GM18861 (cell line): ENCODE data around the gene AP2A2.

Experiments
- ATAC-seq: cut with Tn5 transposase; IDR thresholded peaks from one replicate; pipeline ENCODE4 v1.9.1; 2021; ENCODE audit not compliant: unreplicated experiment

The AP2A2 gene

DNA sequence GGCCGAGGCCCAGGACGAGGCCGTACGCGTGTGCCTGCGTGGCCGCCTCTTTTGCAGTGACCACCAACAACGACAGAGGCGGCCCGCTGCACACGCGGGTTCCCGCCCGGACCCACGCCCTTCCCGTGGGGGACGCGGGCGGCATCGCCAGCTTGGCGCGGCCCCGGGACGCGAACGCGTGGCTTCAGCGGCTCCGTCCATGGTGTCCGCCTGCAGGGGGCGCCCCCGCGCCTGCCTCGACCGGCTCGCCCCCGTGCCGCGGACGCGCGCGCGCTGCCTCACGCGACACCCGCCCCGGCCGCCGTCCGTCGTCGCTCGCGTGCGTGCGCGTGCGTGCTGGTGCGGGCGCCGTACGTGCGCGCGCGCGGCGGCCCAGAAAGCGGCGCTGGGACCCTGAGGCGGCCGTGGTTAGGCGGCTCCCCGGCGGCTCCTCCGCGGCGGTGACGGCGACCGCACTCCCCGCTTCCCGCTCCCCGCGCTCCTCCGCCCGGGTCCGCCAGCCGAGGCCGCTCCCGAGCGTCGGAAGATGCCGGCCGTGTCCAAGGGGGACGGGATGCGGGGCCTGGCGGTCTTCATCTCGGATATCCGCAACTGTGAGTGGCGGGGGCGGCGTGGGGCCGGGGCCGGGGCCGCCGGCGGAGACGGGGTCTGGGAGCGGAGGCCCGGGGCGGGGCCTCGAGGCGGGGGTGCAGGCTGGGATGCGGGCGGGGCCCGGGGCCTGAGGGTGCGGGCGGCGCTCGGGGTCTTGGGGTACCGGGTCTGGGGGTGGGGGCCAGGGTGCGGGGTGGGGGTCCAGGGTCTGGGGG, at the start of gene AP2A2:
Gene AP2A2, plus strand, starts transcription at position 375 of the 806 bp plus-strand sequence. Its CDS starts 152 bp downstream, at position 527.
- peak; percentile 47 for ATAC-seq

DNA sequence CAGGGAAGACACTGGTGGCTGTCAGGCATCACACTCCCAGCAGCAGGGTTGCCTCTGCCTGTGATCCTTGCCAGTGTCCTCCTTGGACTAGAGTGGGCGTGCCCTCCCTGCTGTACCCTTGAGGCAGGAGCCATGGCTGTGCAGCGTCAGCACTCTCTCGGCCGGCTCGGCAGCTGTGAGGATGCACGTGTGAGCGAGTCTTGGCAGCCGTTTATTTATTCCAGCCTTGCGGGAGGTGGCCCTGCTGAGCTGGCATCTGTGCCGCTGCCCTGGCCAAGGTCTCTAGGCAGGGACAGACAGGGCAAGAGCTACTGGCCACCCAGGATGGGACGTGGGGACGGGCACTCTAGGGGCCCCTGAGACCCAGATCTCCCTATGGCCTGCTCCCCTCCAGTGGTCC, 49.1 kb upstream of the AP2A2 start:
- ATAC-seq, result no peak

- ATAC-seq, result no peak
Observed at GRCh38 chr11:877565-877964, 48.1 kb upstream of the AP2A2 start.

DNA sequence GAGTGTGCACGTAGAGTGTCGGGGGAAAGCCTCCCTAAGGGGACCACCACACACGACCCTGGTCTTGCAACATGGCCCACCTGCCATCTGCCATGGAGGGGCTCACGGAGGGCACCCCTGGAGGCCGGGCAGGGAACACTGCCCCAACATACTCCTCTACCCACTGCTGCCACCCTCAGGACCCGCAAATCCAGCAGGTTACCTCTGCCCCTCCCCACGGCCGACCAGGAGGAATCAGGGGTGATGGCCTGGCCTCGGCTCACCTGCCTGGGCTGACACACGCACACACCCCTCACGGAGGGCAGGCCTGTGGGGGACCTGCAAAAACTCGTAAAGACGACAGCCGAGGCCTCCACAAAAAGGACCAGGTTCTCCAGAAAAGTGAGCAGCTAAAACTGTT, 45.2 kb upstream of the AP2A2 start:
- ATAC-seq, result no peak

GRCh38 chr11:882596-882995, 43.1 kb upstream of the AP2A2 start:
- ATAC-seq, result no peak

GRCh38 chr11:883527-883926, 42.1 kb upstream of the AP2A2 start:
- no peak for ATAC-seq

- ATAC-seq, result no peak
Observed at GRCh38 chr11:884578-885070, 41.0 kb upstream of the AP2A2 start.

GRCh38 chr11:886568-886967, 39.1 kb upstream of the AP2A2 start:
- ATAC-seq, result no peak

DNA sequence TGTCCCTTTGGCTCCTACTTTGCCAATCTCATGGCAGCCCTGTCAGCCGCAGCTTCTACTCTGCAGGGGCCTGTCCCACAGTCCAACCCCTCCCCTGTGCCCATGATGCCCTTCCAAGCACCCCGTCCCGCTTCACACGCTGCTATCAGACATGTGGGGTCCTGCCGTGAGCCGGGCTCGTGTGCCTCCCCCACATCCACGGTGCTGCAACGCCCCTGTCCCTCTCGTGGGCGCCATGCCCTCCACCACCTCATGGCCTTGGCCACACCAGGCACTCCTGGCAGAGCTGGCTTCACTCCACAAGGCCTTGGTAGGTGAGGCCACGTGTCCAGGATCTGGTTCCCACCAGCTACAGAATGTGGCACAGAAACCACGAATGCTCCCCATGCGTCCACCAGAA, 38.1 kb upstream of the AP2A2 start:
- ATAC-seq, result no peak

GRCh38 chr11:888310-889212, 37.1 kb upstream of the AP2A2 start:
- no peak for ATAC-seq

DNA sequence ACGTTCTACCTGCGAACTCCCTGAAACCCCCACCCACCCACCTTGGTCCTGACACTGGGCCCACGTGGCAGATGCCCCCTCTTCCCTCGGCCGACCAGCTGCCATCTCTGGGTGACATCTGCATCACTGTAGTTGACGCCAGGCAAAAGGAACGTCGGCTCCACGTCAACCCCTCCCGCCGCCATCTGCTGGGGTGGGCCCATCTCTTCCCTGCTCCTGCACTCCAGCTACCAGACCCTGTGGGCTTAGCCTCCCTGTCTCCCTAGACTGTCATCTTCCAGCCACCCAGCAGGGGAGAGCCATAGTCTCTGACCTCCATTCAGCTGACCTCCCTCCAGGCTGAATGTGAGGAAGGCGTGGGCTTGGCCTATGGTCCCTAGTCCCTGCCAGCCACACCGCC, 36.4 kb upstream of the AP2A2 start:
- ATAC-seq, result no peak

DNA sequence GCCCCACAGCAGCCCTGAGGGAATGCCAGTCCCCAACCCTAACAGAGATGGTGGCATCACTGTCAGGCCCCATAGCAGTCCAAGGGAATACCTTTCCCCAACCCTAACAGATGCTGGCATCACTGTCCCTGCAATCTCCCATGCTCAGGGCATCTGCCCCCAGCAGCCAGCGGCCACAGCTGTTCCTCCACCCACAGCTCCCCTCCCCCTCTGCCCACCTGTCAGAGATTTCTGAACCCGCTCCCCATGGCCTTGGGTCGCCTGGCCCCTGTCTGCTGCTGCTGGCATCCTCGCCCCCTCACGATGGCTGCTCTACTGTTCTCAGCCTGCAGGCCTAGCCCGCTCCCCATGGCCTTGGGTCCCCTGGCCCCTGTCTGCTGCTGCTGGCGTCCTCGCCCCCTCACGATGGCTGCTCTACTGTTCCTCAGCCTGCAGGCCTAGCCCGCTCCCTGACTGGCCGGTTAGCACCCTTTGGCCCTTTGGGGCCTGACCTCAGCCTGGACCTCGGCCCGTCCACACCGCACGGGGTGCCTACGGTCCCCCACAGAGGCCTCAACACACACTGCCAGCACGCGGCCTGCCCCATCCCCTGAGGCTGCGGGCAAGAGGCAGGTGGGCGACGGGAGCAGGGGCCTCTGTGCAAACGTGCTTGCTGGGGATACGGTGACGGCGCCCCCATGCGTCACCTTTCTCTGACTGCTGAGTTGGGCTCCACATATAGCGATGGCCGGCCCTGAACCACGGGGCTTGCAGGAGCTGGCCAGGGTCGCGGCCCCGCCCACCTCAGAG, 35.8 kb upstream of the AP2A2 start:
- ATAC-seq, result no peak

DNA sequence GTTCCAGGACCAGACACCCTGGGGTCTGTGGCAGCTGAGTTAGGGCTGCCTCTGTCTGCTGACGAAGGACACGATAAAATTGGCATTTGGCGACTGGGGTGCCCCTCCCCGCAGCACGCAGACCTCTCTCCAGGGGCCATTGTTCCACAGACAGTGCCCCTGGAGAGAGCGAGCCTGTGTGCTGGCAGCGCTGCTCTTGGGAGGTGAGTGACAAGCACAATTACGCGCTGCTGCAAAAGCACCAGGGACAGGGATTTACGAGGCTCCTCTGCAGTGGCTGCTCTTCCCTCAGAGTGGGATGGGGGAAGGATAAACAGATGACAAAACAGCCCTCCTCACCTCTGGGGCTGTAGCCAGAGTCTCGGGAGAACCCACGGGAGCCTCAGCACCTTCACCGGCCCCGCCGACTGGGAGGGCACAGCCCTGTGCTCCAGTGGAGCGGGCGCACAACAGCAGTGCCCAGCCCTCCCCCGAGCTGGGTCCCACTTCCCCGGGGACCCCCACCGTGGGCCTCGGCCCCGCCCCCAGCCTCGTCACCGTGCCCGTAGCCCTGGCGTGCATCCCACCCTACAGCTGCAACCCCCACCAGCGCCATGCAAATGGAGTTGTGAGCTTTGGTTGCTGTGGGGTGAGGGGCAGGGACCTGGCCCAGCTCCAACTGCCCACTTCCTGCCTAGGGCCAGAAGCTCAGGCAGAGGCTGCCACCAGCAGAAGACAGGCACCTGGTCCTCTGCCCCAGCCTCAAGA, 34.7 kb upstream of the AP2A2 start:
- ATAC-seq, result no peak

GRCh38 chr11:893008-893654, 32.5 kb upstream of the AP2A2 start:
- ATAC-seq, result no peak

DNA sequence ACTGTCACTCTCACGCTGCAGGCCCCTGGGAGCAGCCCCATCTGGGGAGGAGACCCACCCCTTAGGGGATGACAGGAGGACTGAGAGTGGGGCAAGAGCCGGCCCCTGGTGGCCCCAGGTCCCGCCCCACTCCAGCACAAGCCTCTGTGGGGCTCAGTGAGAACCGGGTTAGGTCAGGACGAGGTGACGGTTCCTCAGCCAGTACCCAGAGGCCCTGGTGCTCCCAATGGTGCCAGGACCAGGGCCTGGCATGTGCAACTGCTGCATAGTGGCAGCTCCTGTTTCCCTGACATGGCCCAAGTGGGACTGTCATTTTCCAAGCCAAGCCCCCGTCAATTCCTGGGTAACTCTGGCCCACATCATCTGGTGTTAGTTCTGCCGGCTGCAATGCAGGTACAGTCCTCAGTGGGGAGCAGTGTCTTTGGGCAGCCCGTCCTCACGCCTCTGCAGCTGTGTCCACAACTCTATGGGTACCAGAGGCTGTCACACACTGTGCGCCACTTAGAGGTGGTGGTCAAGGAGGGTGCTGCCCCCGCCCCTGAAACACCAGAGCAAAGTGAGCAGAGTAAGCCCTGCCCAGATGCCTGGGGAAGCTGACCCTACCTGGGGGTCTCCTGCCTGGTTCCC, 31.0 kb upstream of the AP2A2 start:
- ATAC-seq, result no peak

DNA sequence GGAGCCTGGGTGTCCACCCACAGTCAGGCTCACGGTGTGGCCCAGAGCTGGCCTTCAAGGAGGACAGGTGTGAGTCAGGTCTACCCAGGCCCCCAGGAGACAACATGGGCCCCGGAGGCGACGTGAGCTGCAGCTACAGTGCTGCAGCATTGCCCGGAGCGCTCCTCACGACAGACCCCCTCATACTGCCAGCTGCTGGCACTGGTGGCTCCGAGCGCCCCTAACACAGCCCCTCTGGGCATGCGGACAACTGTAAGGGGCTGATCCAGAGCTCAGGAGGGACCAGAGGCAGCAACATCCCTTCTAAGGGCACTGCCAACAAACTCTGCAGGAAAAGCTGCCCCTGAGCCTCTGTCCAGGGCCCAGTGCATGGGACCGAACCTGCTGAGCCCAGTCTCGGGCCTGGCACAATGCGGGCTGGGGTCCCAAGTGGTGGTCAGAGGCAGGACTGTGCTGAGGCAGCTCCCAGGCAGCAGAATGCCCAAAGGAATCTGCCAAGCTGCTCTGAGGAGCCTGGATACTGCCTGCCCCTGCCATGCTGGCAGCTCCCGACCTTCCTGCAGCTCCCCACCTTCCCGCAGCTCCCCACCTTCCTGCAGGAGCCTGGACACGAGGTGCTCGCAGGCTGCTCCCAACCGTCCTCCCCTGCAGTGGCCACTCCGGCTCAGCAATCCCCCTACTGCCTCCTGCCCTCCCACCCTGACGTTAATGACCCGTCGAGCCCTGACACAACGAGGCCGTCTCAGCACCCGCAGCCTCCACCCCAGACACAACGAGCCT, 30.1 kb upstream of the AP2A2 start:
- ATAC-seq, result no peak

GRCh38 chr11:897253-898142, 28.2 kb upstream of the AP2A2 start:
- ATAC-seq, result no peak

GRCh38 chr11:898143-898511, 27.5 kb upstream of the AP2A2 start:
- ATAC-seq, result no peak
